GM12875 (cell line): ENCODE measurements around the gene RANBP6.
A peak's percentile ranks its signal among the peaks of the same experiment; 100 is the strongest.
"Not testable (repeated sequence)": the region's sequence is repeated elsewhere in the genome, so short reads cannot be mapped to it uniquely, and the experiment has no call there.

ENCODE experiments used
- H3K4me3 ChIP-seq: one replicate; pipeline ENCODE4 v1.5.1; 2011; ENCODE audit warnings: low read depth, low read length, control low read depth
- TF ChIP-seq, protein P1 (sequence below): IDR thresholded peaks from 2 replicates; pipeline ENCODE4 v1.5.1; 2011; ENCODE audit warnings: low read depth, mild to moderate bottlenecking, control low read depth, inconsistent platforms, low read length, moderate library complexity, borderline replicate concordance; ENCODE audit not compliant: insufficient read depth

Gene RANBP6

DNA sequence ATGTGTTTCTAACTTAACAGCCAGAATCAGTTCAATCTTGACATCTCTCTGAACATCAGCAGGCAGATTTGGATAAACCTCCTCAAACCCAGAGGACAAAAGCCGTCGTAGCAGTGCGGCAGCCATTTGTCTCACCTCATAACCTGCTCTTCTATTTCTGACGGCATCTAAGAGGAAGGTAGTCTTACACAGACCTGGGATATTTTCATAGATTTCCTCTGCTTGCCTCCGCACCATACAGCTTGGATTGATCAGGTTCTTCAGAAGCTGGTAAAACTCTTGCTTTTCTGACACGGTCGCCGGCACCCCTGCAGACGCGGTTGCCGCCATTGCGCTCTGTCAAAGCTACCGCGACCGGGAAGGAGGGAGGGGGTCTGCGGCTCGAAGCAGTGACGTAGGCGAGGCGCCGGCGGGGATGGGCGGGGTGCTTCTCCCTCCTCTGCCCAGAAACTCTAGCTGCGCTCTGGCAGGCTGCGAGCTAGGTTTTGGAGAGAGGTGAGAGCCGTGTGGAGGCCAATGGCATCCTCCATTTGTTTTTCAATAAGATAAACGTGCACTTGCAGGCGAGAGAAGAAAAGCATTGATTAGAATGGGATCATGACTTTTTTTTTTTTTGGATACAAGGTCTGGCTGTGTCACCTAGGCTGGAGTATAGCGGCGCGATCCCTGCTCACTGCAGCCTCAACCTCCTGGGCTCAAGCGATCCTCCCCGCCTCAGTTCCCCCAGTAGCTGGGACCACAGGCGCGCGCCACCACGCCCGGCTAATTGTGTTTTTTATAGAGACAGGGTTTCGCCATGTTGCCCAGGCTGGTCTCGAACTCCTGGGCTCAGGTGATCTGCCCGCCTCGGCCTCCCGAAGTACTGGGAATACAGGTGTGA is at the start of gene RANBP6:
Gene RANBP6 (minus strand): TSS at position 347 of the 880 bp plus-strand sequence. CDS start 17 bp downstream, at position 330.
- H3K4me3 ChIP-seq, result peak within 1 kb of the TSS; percentile 66
- TF ChIP-seq, protein P1, sequence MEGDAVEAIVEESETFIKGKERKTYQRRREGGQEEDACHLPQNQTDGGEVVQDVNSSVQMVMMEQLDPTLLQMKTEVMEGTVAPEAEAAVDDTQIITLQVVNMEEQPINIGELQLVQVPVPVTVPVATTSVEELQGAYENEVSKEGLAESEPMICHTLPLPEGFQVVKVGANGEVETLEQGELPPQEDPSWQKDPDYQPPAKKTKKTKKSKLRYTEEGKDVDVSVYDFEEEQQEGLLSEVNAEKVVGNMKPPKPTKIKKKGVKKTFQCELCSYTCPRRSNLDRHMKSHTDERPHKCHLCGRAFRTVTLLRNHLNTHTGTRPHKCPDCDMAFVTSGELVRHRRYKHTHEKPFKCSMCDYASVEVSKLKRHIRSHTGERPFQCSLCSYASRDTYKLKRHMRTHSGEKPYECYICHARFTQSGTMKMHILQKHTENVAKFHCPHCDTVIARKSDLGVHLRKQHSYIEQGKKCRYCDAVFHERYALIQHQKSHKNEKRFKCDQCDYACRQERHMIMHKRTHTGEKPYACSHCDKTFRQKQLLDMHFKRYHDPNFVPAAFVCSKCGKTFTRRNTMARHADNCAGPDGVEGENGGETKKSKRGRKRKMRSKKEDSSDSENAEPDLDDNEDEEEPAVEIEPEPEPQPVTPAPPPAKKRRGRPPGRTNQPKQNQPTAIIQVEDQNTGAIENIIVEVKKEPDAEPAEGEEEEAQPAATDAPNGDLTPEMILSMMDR, result no peak

DNA sequence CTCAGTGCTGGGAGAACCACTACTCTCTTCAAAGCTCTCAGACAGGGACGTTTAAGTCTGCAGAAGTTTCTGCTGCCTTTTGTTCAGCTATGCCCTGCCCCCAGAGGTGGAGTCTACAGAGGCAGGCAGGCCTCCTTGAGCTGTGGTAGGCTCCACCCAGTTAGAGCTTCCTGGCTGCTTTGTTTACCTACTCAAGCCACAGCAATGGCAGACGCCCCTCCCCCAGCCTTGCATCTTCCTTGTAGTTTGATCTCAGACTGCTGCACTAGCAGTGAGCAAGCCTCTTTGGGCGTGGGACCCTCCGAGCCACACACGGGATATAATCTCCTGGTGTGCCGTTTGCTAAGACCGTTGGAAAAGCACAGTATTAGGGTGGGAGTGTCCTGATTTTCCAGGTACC is 47.7 kb upstream of the RANBP6 start:
- not testable (repeated sequence) for H3K4me3 ChIP-seq

DNA sequence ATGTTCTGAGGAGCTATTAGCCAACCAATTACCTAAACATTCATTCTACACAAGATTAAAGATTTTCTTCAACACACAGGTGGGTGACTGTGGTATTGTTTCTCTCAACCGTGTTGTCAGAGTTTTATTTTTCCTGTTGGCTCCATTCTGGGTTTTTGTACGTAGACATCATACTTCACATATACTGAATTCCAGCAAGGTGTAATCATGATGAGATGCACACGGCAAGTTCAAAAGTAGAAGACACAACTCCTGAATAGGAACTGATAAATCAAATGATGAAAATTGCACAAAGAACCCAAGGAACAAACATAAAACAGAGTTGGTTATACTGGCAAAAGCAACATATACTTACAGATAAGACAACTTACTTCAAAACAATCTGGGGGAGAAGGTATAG is 40.2 kb upstream of the RANBP6 start:
- TF ChIP-seq, protein P1, result no peak
- H3K4me3 ChIP-seq, result no peak overlapping the region

DNA sequence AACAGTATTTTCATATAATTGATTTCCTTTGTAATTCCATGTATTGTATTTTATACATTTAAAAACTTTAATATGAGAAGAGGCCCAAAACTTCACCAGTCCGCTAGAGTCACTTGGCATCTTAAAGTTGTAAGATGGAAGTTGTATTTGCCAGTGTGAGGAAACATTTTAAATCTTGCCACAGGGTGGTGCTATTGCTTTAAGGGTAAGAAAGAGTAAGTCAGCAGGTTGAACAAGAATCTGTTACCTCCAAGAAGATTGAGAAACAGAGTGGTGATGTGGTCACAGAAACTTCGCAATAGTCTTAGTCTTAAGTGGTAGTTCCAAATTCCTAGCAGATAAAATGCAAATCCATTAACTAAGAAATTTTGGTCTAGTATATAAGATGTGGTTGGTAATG is 39.8 kb upstream of the RANBP6 start:
- H3K4me3 ChIP-seq, result no peak overlapping the region
- TF ChIP-seq, protein P1, result peak; percentile 28; the same call in 1 of the 2 replicates

DNA sequence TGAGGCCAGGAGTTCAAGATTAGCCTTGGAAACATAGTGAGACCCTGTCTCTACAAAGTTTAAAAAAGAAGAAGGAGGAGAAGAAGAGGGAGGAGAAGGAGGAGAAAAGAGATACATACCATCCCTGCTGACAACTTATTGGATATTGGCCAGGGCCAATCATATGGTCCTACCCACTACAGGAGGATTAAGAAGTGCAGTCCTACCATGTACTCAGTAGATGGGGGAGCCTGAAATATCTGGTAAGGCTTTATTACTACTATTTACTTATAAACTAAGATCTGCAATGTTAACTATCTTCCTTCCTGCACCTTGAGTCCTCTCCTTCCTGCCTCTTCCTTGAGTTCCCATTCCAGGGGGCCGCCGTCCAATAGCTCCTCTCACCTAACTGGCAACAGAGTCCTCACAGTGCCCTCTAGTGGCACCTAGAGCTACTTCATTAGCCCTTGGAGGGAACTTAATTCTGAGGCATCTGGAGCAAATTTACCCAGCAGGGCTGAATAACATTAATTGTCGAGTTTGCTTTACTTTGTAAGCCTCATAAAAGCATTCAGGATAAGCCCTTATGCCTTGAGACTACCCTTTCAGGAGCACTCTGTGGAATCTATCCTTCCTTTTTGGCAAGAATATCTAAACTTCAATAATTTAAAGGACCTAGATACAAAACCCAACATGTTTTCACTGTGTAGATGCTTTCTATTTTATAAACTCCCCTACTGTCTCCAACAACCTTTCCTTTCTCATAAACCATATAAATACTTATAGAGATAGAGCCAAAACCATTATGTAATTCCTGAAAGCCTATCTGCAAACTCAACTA is 39.1 kb upstream of the RANBP6 start:
- no peak overlapping the region for H3K4me3 ChIP-seq
- TF ChIP-seq, protein P1, result peak; percentile 71

DNA sequence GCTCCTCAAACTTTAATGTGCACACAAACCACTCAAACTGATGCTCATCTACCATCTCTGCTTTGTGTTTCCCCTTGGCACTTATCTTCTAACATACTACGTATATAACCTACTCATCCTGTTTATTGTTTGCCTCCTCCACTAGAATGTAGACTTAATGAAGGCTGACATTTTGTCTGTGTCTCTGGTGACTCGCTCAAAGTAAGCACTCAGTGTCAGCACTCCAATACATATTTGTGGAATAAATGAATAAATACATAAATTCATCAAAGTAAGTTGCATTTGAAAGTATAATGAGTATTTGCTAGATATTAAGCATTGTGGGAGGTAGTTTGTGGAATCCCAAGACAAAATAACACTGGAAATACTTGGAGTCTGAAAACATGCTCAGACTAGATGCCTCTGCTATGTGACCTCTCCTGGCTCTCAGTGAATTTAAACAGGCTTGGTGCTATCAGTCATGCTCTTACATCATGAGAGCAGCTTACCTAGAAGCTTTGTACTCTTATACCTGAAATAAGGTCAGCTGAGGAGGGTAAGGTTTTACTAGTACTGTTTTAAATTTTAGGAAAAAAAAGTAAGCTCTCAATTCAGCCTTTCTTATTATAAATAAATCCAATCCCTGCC is 37.0 kb upstream of the RANBP6 start:
- TF ChIP-seq, protein P1, result no peak
- H3K4me3 ChIP-seq, result no peak overlapping the region

DNA sequence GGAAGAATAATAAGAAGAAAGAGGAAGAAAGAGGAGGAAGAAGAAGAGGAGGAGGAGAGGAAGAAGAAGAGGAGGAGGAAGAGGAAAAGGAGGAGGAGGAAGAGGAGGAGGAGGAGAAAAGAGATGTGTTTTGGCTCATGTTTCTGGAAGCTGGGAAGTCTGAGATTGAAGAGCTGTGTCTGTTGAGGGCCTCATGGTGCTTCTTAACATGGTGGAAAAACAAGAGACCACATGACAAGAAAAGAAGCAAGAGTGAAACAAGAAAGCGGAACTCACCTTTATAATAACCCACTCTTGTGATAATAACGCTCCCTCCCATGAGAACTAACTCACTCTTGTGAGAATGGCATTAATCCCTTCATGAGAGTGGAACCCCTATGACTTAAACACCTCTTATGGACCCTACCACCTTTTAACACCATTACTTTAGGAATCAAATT is 36.1 kb upstream of the RANBP6 start:
- TF ChIP-seq, protein P1, result no peak
- no peak overlapping the region for H3K4me3 ChIP-seq
